HG02623 (cell line): ENCODE results near the gene AVL9.
"Not testable (repeated sequence)": the region's sequence is repeated elsewhere in the genome, so short reads cannot be mapped to it uniquely, and the experiment has no call there.

Source experiments
- ATAC-seq: cut with Tn5 transposase; IDR thresholded peaks from one replicate; pipeline ENCODE4 v1.9.1; 2021; ENCODE audit warnings: moderate library complexity; ENCODE audit not compliant: unreplicated experiment

AVL9 gene

DNA sequence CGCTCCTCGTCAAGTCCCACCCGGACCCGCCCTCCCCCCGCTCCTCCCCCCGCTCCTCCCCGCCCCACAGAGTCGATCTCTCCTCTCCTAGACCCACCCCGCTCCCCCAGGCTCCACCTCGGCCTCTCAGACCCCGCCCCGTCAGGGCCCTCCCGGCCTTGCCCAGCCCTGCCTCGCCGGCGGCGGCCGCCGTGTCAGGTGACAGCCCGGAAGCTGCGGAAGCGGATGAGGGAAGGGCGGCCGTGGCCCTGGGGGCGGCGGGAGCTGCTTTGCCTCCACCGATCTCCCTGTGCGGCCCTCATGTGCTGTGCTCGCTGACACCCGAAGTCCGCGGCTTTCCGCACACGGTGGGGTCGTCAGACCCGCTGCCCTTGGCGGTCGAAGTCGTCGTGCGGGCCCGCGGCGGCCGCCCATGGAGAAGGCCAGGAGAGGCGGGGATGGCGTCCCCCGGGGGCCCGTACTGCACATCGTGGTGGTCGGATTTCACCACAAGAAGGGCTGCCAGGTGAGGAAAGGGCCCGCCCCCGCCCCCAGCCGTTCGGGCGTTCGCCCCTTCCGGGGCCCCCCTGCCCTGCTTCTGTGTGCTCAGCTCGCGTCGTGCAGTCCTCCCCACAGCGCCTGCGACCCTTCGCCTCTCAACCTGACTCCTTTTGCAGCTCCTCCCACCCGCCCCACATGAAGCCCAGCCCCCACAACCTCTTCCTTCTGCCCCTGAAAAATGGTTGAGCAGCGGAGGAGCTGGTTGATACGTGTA, at the start of gene AVL9:
Gene AVL9, plus strand, starts transcription at position 192 of the 754 bp plus-strand sequence. Its CDS starts 221 bp downstream, at position 413.
- ATAC-seq, result peak; percentile 93

DNA sequence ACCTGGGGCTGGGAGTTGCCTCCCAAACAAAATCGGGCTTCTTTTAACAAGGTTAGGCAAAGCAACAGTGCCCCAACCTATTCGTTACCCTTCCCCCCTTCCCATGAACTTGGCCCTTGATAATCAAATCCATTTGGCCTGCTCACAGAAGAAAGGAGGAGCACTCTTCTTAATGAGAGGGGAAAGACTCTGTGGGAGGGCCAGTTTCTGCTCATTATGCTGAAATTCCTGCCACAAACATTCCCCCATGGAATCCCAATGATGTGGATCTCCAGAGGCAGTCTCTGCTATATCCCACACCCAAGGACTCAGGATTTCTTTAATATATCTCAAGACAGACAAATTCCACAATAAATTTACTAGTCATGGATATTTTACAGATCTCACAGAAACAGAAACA, 48.1 kb upstream of the AVL9 start:
- no peak for ATAC-seq

DNA sequence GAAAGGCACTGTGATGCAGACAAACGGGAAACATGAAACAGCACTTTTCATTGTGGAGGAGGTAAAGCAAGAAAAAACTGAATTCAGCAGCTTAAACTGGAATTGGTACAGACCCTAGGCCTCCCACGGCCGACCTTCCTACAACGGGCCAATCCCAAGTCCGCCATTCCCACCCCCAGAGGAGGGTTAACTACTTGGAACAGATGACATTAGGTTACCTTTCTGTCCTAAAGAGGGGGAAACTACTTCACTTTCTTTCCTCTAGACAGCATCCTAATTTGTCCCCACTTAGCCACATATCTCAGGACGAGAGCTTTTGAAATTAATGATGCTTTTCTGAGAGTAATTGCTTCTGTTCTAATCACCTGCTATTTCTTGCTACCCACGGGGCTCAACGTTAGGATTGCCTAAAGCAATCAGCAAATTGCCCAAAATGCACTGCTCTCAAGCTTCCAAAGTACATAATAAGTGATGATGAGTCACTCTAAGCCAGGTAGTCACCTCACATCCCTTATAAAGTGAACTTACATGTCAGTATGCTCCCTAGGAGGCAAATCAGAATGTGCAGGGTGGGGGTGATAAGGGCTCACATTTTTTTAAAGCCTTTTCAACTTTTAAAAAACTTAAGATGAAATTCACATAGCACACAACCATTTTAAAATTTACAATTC, 41.8 kb upstream of the AVL9 start:
- ATAC-seq, result no peak

DNA sequence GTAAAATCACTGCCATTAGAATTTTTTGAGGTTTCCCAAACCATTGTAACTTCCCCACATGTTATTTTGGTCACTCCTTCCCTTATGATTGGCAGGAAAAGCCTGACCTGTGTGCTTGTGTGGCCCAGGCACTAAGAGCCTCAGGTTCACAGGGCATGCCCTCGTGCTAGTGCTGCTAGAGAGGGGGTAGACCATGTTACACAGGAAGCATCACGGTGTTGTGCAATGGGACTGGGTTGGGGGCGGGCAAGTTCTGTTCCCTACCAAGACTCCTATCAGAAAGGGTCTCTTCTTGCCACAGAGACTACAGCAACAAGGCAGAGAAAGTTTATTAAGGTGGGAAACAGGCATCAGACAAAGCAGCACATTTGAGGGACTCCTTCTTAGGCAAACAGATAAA, 37.3 kb upstream of the AVL9 start:
- ATAC-seq, result no peak

DNA sequence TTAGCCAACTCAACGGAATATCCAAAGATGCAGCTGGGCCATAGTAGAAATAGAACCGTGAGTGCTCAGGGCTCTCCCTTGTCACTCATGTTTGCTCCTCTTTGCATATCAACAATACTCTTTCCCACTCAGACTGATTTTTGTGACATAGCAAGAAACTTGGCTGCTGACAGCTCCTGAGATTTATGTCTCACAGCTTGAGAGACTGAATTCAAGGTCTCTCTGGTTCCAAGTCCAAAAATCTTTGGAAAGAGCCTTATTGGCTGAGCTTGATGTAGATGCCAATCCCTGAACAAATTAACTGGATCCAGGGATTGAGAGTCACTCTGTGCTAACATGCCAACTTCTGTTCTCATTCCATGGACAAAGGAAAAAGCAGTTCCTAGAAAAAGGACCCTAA, 35.5 kb upstream of the AVL9 start:
- ATAC-seq, result no peak

DNA sequence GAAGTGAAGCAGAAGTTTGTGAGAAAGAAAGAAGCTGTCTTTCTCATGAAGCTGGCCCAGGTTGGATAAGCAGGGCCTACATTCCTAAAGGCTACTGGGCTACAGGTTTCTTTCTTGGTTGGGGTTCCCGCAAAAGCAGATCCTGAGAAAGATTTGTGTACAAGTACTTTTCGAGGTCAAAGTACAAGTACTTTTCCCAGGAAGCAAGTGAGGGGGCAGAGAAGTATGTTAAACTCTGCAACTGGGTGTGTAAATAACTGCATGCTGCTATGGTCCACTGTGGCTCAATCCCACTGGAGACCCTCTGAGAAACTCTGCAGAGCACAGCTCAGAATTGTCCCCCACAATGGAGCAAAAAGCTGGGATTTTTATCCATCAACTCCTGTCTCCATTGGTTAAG, 33.8 kb upstream of the AVL9 start:
- no peak for ATAC-seq

DNA sequence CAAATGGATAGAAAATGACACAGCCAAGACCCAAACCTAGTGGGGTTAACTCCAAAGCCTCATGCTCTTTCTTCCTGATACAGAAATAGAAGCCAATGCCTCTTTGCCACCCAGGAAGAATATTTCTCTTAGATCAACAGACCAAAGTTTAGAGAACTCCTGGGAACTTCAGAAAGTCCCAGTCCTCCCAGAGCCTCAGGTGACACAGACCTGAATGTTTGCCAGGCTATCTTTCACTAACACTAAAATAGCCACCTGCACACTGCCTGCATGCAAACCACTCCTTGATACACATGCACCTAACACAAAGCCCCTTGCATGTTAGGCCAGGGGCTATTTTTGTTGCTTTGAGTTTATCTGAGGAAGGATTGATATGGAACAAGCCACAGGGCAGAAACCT, 32.8 kb upstream of the AVL9 start:
- no peak for ATAC-seq

DNA sequence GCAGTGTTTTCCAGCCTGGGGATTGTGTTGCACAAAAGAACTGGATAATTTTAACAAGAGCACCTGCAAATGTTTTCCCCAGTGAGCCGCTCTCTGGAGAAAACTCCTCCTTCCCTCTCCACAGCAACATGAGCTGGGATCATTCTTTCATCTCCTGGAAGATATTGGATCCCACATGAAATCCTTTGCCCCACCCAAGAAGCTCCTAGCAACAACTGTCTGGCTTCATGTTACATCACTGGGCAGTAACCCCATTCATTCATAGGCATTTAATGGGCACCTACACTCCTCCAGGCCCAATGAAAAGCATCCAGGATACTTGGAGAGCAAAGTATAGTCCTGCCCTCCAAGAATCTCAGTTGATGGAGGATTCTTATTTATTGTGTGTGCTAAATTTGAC, 32.3 kb upstream of the AVL9 start:
- no peak for ATAC-seq

DNA sequence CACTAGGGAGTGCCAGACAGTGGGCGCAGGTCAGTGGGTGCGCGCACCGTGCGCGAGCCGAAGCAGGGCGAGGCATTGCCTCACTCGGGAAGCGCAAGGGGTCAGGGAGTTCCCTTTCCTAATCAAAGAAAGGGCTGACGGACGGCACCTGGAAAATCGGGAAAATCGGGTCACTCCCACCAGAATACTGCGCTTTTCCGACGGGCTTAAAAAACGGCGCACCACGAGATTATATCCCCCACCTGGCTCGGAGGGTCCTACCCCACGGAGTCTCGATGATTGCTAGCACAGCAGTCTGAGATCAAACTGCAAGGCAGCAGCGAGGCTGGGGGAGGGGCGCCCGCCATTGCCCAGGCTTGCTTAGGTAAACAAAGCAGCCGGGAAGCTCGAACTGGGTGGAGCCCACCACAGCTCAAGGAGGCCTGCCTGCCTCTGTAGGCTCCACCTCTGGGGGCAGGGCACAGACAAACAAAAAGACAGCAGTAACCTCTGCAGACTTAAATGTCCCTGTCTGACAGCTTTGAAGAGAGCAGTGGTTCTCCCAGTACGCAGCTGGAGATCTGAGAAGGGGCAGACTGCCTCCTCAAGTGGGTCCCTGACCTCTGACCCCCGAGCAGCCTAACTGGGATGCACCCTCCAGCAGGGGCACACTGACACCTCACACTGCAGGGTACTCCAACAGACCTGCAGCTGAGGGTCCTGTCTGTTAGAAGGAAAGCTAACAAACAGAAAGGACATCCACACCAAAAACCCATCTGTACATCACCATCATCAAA, 30.5 kb upstream of the AVL9 start:
- not testable (repeated sequence) for ATAC-seq

DNA sequence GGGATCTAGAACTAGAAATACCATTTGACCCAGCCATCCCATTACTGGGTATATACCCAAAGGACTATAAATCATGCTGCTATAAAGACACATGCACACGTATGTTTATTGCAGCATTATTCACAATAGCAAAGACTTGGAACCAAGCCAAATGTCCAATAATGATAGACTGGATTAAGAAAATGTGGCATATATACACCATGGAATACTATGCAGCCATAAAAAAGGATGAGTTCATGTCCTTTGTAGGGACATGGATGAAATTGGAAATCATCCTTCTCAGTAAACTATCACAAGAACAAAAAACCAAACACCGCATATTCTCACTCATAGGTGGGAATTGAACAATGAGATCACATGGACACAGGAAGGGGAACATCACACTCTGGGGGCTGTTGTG, 25.3 kb upstream of the AVL9 start:
- ATAC-seq, result not testable (repeated sequence)

DNA sequence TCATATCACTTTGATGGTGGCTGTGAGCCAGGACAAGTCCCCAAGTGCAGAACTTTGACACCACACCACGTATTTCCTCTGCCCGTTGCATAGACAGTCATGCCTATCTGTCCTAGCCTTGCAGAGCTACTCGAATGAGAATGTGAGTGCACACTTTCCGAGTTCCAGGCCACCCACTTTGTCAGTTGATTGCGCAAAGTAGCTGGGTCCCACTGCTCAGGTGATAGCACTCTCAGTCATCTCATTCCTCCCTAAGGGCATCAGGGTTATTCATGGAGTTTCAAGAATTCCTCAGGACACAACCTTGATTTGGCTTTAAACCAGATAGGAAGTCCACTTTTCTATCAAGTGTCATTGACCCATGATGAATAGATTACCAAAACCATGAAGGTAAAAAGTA, 24.4 kb upstream of the AVL9 start:
- no peak for ATAC-seq

DNA sequence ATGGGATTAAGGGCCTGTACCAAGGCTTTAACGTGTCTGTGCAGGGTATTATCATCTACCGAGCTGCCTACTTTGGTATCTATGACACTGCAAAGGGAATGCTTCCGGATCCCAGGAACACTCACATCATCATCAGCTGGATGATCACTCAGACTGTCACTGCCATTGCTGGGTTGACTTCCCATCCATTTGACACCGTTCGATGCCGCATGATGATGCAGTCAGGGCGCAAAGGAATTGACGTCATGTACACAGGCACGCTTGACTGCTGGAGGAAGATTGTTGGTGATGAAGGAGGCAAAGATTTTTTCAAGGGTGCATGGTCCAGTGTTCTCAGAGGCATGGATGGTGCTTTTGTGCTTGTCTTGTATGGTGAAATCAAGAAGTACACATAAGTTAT, 23.3 kb upstream of the AVL9 start:
- no peak for ATAC-seq

DNA sequence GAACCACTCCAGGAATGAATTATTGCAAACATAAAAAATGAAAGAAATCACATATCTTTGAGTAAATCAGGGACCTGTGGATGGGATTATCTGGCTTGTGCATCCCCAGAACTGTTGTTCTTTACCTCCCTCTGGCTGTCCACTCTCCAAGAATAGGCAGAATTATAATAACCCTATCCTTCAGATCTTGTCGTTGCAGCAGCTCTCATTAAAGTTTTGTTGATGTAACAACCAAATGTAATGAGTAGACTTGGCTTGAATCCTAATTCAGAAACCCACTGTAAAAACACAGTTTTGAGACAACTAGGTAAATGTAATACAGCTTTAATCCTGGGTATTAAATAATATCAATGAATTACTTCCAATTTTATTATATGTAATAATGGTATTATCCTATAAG, 21.3 kb upstream of the AVL9 start:
- ATAC-seq, result no peak

DNA sequence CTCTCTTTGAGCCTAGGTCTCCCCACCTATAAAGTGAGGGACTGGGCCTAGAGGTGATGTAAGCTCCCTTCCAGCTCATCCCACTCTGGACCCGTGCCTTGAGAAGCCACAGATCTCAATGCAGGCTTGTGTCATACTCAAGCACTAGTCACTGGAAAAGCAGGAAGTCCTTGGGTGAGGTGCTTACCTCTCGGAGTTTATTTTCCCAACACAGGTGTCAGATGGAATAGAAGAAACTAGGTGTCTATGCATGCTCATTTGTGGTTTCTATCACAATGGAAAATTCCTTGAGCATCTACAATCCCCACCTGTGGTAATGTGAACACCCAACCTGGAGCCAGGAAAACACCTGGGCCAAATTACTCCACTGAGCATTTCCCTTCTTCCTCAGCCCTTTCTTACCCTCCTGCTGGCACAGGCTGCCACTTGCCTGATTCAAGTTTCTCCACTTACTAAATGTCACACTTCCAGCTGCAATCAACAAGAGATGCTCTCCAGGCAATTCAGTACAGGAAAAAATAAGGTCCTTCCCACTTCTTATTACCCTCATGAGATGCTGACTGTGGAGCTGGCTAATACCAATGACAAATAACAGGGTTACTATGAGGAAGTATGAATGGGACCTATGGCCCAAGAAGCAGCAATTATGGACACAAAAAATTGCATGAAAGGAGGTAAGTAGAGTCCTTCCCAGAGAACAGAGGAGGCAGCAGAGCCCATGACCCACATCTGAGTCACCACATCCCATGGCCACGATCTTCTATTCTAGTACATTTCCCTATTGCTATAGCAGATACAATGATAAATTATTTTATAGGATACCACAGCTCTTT, 18.3 kb upstream of the AVL9 start:
- no peak for ATAC-seq

DNA sequence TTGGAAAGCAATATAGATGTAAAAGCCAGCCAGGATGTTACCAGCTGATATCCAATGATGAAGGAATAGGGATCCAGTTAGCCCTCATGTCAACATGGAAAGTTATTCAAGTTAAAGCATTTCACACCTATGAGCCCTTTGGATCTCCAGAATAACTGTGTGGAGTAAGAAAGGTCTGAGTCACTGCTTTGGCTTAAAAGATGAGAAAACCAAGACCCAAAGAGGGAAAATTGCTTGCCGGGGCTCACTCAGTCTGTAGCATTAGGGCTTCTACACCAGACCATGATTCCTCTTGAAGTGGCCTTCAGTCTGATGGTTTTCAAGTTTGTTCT, 17.7 kb upstream of the AVL9 start:
- no peak for ATAC-seq

DNA sequence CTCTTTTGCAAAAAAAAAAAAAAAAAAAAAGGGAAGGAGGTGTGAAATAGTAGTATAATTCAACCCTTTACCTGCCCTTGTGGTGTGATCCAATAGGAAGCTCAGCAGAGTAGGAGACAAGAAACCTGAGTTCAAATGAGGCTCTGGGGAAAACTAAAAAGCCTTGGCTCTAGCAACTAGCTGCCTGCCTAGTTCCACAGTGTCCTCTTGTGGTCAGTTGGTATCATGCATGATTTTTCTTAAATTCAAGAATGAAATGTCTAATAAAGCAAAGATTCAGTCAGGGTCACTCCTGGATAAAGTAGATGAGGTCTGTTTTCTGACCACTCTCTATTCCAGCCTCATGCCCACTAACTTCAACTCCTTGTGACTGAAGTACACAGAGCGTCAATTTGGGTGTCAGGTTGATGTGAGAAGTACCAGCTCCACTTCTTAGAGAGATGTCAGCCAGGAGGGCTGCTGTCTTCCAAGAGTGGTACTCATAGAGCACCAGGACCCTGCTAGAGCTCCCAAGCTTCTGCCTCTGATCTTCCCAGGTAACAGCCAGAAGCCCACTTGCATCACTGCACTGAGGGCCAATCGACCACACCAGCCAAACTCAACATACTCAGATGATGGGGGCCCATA, 15.6 kb upstream of the AVL9 start:
- ATAC-seq, result no peak

DNA sequence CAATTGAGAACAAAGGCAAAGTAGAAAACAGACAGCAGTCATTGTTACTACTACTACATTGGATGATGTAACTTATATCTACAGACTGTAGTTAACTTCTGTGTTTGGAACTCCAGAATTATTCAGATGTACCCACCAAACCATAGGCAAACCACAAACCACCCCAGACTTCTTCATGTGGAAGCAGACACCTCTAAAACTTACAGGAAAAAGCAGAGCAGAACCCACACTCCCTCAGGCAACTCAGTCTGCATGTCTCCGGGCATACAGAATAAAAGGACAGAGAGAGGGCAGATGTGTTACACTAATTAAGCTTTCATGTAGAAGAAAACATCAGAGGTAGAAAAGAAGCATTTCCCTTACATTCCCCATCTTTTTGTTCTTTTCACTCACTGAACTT, 14.1 kb upstream of the AVL9 start:
- ATAC-seq, result no peak

DNA sequence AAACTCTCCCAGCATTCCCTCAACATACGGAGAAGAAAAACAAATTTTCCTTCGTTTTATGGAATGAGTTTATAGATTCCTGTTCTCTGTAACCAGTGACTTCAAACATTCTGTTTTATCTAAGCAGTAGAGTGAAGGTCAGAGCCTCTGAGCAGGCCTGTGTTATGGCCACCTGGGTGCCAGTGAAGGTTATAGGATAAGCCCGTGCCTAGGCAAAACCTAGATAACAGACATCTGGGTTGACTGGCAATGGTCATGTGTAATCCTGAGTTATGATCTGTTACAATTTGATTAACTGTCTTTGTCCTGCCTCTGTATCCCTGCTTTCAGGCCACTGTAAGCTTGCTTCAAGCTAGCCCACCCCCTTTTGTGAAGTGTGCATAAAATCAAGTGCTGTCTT, 13.4 kb upstream of the AVL9 start:
- ATAC-seq, result no peak

DNA sequence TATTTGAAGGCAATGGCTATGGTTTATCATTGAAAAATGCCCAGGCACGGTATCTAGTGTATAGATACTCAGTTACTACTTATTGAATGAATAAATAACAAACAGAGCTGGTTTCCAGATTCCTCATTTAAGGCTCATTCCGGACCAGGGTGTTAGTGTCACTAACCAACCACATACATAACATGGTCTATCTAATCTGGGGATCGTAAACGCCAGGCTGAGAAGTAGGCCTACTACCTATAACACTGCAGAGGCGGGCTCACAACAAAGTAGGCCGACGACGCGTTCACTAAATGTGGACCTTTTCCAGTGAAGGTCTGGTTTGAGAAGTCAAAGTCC, 5.5 kb upstream of the AVL9 start:
- ATAC-seq, result peak; percentile 10

DNA sequence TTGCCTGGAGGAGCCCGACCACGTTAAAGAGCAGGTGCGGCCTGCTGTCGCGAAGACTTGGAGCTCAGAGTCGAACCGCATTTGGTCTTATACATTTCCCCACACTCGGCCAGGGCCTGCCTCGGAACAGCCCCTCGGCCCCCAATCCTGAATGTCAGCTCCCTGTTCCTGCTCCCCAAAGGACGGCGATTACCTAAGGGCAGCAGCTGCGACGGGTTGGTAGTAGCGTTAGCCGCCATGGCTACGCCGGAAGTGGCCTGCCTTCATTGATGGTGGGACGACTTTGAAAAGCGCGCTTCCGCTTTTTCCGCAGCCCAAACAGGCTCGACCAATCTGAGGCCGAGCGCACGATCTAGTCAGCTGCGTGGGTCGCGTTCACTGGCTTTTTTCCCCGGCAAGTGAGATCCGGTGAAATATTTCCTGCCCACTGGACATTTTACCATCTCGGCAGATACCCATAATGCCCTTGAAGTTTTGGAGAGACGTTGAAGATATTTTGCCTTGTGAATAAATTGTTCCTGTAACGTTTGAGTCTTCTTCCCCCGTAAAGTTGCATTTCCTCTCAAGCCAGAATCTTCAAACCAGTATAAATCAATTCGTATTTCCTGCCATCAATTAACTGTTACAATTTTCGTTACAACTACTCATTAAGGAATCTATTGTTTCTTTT, 5.0 kb upstream of the AVL9 start, which contains the start of gene LSM5:
Gene LSM5, minus strand, starts transcription at position 254 of the 670 bp plus-strand sequence. Its CDS starts 15 bp downstream, at position 239.
- ATAC-seq, result peak; percentile 79
